Measurements from ENCODE around the gene RGS8.

Gene RGS8

DNA sequence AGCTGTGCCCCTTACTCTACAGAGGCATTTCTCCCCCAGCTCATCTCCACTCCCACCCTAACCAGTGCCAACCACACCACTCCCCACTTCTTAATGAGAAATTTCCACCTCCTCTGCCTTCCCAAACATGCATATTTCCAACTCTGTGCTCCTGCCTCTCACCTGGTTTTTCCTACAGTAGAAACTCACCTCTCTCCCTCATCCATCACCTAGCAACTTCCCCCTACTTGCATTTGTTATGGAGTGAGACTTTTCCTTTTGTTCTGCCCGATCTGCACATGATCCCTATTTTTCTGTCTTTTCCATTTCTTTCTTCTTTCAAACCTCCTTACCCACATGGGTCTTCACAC, 11.9 kb downstream of the RGS8 start:
- DNase-seq (ENCODE audit: low read depth, low spot score), result no peak

DNA sequence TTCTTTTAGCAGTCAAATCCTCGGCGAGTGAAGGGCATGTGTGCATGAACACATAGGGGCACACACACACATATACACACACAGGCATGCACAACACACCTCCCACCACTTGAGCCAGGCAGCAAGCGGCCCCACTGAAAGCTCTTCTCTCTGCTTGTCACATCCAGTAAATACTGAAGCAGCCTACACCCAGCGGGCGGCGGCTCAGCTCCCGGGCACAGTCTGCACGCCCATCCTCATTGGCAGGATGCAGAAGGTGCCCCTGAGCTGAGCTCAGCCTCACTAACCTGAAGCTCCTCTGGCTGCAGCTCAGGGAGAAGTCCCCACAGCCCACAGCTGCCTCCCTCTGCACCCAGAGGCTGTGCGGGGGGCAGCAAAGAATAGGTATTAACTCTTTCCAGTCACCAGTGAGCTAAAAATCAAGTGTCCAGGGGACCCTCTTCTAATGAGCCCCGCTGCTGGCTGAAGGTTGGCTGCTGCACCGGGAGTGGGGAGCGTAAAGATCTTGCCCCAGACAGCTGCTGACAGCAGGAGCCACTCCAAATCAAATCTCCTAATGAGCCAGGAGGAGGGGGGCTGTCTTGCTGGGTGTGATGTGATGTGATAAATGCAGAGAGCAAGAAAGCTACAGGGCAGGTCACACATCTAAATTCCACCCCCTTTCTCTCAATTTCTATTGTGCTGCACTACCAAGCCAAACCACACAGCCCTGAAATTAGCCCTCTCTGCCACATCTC, 12.5 kb downstream of the RGS8 start:
- no peak for DNase-seq (ENCODE audit: low read depth, low spot score)

DNA sequence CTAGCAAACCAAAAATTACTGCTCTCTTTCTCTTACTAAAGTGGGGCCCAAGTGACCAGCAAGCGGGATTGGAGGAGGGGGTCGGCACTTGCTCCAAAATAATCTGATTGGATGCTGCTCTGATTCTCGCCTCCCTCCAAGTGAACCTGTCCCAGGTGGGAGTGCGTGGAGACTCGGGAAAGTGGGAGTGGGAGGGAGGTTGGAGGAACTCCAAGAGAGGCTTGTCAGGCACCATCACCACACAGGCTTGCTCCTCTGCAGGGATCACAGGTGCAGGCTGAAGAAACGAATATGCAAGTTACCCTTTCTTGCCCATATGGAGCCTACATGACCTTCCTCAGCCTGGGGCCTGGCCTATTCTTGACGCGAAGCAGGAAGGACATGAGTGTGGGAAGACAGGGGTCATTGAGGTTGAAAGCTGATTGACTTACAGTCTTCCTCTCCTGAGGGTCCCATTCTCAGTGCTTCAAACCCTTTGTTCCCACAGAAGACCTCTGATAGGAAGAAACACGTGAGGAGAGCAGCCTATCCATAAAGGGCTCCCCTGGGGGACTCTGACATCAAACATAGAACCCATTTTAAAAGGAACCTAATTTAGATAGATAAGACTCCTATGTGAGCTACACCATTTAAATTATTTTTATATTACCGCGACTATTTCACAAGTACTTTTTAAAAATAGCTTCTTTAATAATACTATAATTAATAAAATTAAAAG, 14.2 kb downstream of the RGS8 start:
- no peak for DNase-seq (ENCODE audit: low read depth, low spot score)

DNA sequence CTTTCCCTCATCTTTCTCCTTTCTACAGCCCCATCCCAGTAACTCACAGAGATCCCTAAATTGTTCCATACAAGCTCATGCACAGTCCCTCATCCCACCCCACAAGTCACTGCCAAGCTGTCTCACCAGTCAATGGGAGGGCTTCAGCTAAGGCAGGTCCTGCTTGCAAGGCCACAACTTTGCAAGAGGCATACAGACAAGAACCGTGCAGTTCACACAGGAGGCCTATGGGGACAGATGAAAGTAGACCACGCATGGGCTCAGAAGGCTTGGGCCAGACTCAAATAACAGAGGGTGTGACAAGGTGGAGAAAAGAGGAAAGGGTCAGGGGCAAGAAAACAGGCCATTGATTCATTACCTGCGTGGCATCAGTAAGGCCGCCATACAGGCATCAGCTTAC, 15.1 kb downstream of the RGS8 start:
- no peak for DNase-seq (ENCODE audit: low read depth, low spot score)

DNA sequence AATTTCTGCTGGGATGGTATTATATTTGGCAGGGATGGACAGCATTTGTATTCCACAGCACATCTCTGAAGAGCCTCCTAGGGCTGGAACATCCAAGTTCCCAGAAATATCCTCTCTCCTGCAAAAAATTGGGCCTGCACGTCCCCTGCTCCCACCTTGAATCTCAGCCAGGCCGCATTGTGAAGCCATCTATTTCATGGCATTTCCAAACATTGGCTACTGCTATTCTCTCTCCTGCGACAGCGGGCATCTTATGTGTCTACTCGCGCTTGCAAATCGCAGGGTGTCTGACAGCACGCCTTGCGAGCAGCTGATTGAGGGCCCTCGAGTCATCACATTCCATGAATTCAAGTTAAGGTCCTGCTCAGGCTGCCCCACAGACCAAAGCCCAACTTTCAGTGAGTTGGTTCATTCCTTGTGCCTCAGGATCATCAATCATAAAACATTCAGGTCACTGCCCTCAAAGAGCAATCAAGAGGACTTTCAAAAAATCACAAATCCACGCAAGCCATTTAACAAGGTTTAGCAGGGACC, 15.8 kb downstream of the RGS8 start:
- no peak for DNase-seq (ENCODE audit: low read depth, low spot score)

DNA sequence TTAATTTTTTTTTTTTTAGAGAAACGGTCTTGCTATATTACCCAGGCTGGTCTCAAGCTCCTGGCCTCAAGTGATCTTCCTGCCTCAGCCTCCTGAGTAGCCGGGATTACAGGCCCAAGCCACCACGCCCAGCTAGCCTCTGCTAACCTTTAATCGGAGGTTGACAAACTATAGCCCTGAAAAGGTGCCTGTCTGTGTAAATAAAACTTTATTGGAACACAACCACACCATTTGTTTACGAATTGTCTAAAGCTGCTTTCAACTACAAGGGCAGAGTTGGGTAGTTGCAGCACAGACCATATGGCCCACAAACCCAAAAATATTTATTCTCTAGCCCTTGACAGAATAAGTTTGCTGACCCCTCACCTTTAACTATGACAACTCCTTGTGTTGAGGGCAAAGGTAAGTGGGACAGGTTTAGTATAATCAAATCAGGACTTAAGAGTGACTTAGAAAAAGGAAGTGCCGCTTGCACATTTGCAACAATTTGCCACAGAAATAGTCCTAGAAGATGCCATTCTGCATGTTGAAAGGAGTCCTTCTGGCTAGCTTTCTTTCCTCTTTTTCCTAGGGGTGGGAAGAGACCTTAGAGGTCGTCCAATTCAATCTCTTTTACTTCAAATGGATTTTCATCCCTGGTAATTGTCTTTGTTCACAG, 16.4 kb downstream of the RGS8 start:
- DNase-seq (ENCODE audit: low read depth, low spot score), result no peak

DNA sequence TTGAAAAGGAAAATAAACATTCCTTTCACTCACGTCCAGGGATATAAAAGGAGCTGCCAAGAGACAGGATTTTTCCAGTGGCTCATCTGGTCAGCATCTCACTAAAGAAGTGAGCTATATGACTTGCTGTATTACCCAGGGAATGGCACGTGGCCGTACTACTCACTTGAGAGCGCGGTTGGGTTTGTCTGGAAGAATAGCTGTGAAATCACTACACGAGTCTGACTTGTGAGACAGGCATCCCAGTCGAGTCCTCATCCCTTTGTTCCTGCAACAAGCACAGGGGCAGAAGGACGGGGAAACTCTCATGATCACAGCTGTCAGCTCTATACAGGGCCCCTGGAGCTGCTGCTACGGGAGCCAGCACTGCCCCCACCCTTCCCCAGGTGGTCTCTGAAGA, 17.7 kb downstream of the RGS8 start:
- DNase-seq (ENCODE audit: low read depth, low spot score), result no peak

DNA sequence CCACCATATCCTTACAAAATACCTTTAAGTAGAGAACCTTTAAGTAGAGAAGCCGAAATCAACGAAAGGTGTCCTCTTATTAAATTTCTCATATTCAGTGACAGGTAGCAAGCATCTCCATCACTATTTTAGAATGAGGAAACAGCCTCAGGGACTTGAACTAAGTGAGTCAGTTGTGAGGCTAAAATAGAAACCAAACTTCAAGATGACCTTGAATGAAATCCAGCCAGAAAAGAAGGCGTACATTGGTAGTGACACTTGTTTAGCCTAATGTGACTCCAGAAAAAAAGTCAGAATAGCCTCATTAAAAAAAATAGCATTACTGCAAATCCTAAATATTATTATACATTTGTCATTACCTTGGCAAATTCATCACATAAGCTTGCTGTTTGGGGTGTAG, 20.1 kb downstream of the RGS8 start:
- no peak for DNase-seq (ENCODE audit: low read depth, low spot score)

DNA sequence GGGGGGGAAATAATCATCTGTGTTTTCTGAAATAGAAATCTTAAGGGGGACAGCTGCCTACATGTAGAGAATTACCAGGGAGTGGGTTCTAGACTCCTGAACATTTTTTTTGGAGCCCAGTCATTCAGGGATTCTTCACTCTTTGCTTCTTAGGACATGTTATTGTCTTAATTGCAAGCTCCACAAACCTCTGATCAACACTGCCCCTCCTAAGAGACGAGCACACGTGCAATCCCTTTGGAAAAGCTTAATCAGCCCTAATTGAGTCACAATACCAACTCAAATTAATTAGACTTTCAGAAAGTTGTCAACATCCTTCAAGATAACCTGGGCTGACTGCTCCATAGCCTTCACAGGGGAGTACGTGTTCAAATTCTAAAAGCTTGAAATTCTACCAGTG, 21.4 kb downstream of the RGS8 start:
- no peak for DNase-seq (ENCODE audit: low read depth, low spot score)

DNA sequence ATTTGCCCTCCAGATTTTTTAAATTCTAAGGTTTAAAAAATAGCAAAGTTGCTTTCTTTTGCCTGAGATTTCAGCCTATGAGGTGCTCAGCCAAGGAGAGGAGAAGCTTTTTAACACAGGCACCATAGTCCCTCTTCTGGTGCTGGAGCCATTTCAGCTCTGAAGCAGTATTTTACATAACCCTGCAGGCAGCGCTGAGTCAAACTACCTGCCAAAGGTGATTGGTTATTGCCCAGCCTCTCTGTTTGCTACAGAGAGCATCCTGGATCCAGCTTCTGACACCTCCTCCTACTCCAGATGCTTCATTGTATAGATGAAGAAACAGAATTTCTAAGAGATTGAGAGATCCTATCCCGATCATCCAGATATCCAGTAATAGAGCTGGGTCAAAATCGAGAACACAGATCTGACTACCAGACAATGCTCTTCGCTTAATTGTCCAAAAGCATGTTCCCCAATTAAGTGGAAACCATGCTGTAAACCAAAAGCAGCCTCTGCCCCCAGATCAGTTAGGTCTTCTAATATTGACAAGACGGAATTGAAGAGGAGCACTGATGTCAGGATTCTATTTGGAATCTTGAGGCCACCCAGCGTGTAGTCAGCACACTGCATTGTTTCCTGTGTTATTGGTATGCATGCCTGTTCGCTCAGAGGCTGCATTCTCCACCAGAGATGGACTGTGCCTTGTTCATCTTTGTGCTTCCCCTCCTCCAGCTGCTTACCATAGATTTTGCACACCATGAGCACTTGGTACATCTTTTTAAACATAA, 22.1 kb downstream of the RGS8 start:
- no peak for DNase-seq (ENCODE audit: low read depth, low spot score)

DNA sequence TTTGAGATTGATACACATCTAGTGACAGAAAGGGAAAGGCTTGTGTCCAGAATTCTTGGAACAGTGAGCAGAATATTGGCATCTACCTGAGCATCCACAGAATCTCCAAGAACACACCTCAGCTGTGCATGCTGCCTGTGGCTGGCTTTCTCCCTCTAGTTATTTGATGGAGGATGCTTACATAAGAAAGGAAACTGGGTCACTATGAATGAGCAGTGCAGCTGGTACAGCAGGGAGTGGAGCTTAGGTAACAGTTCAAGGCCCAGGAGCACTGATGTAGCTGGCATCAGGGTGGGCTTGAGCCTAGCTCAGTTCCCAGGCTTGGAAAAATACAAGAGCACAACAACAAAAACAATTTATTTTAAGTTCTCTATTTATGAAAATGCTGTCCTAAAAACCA, 26.3 kb downstream of the RGS8 start:
- DNase-seq (ENCODE audit: low read depth, low spot score), result no peak

DNA sequence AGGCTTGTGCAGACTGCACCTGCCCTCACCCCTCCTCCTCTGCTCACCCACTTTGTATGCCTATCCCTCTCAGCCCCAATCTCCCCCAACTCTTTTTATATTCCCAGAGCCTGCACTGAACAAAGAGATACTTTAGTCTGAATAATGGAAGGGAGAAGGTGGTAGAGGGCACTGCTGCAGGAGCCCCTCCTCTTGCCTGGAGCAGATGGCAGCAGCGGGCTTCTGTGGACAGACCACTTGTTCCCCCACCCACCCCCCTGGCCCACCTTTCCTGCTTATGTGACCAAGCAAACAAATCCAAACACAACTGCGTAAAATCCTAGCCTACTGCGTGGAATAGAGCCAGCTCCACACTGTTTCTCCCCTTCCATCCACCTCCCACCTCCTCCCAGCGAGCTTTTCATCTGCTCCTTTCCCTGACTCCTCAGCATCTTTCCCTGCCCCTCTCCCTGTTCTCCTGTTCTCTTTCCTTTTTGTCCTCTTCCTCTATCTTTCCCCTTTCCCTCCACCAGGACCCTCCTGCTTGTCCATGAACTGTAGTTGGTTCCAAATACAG, 27.5 kb downstream of the RGS8 start:
- no peak for DNase-seq (ENCODE audit: low read depth, low spot score)

DNA sequence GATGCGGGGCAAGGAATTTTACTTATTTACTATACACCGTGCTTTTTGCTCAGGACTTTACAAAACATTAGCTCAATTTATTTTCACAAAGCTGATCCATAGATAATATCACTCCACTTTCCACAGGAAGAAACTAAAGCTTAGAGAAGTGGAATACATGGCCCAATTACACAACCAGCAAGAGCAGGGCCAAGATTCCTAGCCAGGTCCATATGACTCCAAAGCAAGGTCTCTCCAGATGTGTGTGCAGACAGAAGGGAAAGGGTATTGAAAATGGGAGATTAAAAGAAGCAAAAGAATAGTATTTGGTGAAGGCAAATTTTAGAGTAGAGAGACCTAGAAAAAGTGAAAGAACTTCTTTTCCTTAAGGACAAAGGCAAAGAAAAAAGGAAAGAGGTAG, 30.4 kb downstream of the RGS8 start:
- DNase-seq (ENCODE audit: low read depth, low spot score), result no peak

DNA sequence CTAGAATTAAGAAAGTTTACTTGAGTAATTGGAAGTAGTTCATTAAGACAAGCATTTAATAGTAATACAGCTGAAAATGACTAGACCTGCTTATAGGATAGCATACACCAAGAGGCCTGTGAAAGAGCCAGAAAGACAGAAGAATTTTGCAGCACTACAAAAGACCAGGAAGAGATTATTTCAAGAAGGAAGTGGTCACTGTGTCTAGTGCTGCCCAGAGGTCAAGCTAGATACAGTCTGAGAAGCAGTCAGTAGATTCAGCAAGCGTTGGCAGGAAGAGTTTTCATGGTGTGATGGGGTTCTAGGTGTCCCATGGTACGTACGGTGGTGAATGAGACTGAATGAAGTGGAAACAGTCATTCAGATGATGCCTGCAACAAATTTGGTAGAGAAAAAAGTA, 31.5 kb downstream of the RGS8 start:
- no peak for DNase-seq (ENCODE audit: low read depth, low spot score)

DNA sequence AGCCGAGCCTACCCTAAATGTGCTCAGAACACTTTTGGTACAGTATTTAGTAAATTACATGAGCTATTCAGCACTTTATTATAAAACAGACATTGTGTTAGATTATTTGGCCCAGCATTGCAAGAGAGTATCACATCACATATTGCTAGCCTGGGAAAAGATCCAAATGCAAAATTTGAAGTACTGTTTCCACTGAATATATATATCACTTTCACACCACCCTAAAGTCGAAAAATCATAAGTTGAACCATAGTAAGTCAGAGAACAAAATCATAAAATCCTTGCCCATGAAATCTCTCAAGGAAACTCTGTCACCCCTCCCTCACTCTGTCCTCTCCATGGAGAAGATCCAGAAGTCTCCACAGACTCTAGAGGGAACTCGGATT, 33.1 kb downstream of the RGS8 start:
- DNase-seq (ENCODE audit: low read depth, low spot score), result no peak

DNA sequence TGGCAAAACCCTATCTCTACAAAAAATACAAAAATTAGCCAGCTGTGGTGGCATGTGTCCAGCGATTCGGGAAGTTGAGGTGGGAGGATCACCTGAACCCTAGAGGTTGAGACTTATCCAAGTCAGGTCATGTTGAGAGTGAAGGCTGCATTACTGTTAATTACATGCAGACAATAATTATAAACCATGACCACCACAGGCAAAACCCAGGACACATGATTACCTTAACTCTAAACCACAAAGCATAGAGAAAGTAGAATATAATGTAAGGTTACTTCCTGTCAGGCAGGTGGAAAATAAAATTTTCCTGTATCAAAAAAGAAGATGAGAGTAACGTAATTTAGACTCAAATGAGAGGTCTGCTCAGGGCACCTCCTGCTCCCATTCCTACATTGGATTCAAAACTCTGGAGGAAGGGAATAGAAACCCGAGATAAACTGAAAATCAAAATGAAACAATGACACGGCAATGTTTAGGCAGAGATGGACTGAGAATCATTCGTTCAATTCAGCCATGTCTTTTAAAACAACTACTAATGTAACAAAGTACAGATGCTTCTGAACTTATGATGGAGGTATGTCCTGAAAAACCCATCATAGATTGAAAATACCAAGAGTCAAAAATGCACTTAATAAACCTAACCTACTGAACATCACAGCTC, 33.6 kb downstream of the RGS8 start:
- no peak for DNase-seq (ENCODE audit: low read depth, low spot score)

DNA sequence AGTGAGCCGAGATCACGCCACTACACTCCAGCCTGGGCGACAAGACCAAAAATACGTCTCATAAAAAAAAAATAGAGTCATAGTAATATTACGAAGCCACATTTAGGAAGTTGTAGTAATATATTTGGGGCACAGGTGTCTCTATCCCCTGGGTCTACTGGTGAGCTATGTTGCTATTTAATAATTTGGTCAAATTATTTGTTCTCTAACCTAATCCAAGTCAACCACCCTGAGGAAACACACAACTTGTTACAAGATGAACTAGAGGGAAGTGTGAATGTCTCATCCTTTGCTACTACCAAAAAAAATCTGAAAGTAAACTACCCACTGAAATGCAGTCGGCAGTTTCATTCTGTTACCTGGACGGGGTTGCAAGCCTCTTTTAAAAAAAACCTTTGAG, 35.3 kb downstream of the RGS8 start:
- no peak for DNase-seq (ENCODE audit: low read depth, low spot score)

DNA sequence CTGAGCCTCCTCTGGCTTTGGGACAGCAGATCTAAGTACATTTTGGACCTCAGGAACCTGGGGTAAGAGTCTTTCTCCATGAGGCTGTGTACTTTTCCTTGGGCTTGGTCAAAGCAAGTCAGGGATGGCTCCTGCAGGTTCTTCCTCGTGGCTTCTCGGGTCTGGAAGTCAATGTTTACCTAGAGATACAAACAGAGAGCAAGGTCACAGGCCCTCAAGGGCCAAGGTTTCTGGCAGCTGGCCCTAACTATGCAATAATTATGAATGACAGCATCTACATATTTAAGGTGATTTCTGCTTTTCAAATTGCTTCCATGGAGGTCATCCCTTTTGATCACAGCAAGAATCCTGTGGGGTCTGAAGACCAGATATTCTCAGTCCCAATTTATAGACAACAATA, 37.6 kb downstream of the RGS8 start:
- no peak for DNase-seq (ENCODE audit: low read depth, low spot score)

DNA sequence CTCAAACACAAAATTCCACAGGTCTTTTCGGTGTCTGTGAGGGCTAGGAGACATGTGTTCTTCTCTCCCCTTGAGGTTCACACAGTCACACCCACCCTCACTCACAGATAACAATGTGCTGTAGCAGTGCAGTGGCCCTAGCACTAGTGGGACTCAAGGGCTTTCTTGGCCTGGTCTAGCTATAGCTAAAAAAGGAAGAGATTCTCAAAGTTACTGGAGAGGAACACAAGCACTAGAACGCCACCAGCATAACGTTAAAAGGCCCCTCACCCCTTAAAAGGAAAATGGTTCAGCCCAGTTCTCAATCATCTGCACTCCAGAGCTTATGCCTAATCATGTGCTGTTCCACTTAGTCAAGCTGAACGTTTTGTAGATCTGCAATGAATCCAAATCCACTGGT, 39.5 kb downstream of the RGS8 start:
- DNase-seq (ENCODE audit: low read depth, low spot score), result no peak

DNA sequence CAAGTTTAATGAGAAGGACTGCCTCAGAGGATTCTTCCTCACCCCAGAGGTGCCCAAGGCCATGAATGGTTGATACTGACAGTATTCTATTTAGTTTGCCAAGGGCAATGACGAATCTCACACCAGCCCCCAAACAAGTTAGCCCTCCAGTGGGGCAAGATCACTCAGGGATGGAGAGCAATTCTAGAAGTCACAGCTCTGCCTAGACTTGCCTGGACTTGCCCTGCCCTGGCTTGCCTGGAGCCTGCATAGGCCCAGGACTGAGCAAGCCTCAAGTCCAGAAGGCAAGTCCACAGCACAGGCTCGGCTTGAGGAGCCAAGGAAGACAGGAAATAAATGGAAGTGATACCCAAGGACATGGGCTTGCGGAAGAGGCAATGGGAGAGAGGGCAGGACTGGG, 40.7 kb downstream of the RGS8 start:
- DNase-seq (ENCODE audit: low read depth, low spot score), result no peak

DNA sequence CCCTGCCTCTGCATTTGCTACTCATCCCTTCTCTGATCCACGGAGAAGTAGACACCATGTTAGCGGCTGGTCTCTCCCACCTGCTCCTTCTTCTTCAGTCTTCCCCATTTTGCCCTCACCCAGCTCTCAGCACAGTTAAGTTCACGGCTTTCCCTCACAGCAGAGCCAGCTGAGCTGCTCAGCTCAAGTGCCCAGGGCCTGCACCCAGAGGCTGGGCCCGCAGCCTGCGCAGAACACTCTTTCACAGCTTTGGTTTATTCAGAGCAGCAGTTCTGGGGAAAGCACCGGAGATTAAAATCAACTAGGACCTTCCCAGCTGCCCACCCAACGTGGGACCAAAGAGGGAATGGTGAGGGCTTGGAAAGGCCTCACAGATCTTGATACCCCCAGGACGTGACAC, 41.9 kb downstream of the RGS8 start:
- DNase-seq (ENCODE audit: low read depth, low spot score), result no peak

Measured in activated naive CD8-positive, alpha-beta T cell treated with anti-CD3 and anti-CD28 coated beads, Interleukin-2, amount 50 U/mL, for 16 hours (primary cell).